ENCODE data around the gene MAP10. TPM values are rescaled to one million over a fixed set of nuclear protein-coding genes. Genes with fewer than 3 reads are reported as not detected.

MAP10 gene
- total RNA-seq, 2 experiments from 2014 or later = 0.99 to 1.2 TPM

- Histone ChIP-seq H3K27ac (ENCODE audit: low read depth in 1 of 2, low read length in 2 of 2) (no peak overlapping the region), H3K36me3 (ENCODE audit: insufficient read depth, low read length) (no peaks in the 10 kb centered on the region), H3K4me3 (ENCODE audit: low read length) (no peak overlapping the region), H3K27me3 (ENCODE audit: control insufficient read depth in 1 of 2, insufficient read depth in 2 of 2, low read length in 2 of 2) (no peaks in the 10 kb centered on the region), H3K9me3 (ENCODE audit: control insufficient read depth in 1 of 2, insufficient read depth in 1 of 2, low read length in 2 of 2) (no peaks in the 10 kb centered on the region), H3K4me1 (ENCODE audit: insufficient read depth, low read length) (peaks cover 10% of the 10 kb centered on the region)
- ChIA-PET CTCF (no interaction called here), POLR2A (no interaction called here)
- Mint-ChIP-seq H3K36me3 (ENCODE audit: low read depth) (no peaks in the 10 kb centered on the region), H3K4me1 (ENCODE audit: low read depth) (peaks cover 18% of the 10 kb centered on the region), H3K27me3 (peaks cover 6% of the 10 kb centered on the region), H3K9me3 (no peaks in the 10 kb centered on the region), H3K4me3 (no peak overlapping the region), H3K27ac (no peak overlapping the region)
- DNase-seq (no peak), ATAC-seq (ENCODE audit: poor library complexity) (no peak)
- intact Hi-C loops (cut with DNase I, micrococcal nuclease) = no loop called here
- no peak for TF ChIP-seq CTCF (IDR thresholded peaks at IDR 0.05)
These were observed 7.2 kb upstream of the MAP10 start for GRCh38 chr1:232797856-232798510.

- H3K4me1 ChIP-seq (ENCODE audit: insufficient read depth, low read length) = peaks cover under 1% of the 10 kb centered on the region
- intact Hi-C loops (cut with DNase I, micrococcal nuclease) = no loop called here
- H3K27me3 Mint-ChIP-seq = peaks cover 6% of the 10 kb centered on the region
- ATAC-seq (ENCODE audit: poor library complexity) = no peak
- peaks cover 9% of the 10 kb centered on the region for H3K4me1 Mint-ChIP-seq (ENCODE audit: low read depth)
- ChIA-PET POLR2A (no interaction called here), CTCF (no interaction called here)
- H3K36me3 ChIP-seq (ENCODE audit: insufficient read depth, low read length) = no peaks in the 10 kb centered on the region
- H3K27ac ChIP-seq (ENCODE audit: low read depth in 1 of 2, low read length in 2 of 2) = no peak overlapping the region
- no peak overlapping the region for H3K4me3 Mint-ChIP-seq
- H3K27ac Mint-ChIP-seq = no peak overlapping the region
- H3K4me3 ChIP-seq (ENCODE audit: low read length) = no peak overlapping the region
- DNase-seq = no peak
- H3K27me3 ChIP-seq (ENCODE audit: control insufficient read depth in 1 of 2, insufficient read depth in 2 of 2, low read length in 2 of 2) = no peaks in the 10 kb centered on the region
- no peak for TF ChIP-seq CTCF (IDR thresholded peaks at IDR 0.05)
- no peaks in the 10 kb centered on the region for H3K9me3 Mint-ChIP-seq
- no peaks in the 10 kb centered on the region for H3K9me3 ChIP-seq (ENCODE audit: control insufficient read depth in 1 of 2, insufficient read depth in 1 of 2, low read length in 2 of 2)
- H3K36me3 Mint-ChIP-seq (ENCODE audit: low read depth) = no peaks in the 10 kb centered on the region
These were observed 6.3 kb upstream of the MAP10 start for GRCh38 chr1:232798920-232799319.

- intact Hi-C loops (cut with DNase I, micrococcal nuclease) = loop anchor here (10.0 kb wide), 2 partner anchors 149 to 941 kb away; partner anchors contain the start of gene NTPCR (in 1 of the 2)
- CTCF ChIA-PET = no interaction called here
- no peak overlapping the region for H3K27ac ChIP-seq (ENCODE audit: low read depth in 1 of 2, low read length in 2 of 2)
- no peak for TF ChIP-seq CTCF (IDR thresholded peaks at IDR 0.05)
- H3K36me3 ChIP-seq (ENCODE audit: insufficient read depth, low read length) = no peaks in the 10 kb centered on the region
- ATAC-seq (ENCODE audit: poor library complexity) (no peak), DNase-seq (no peak)
- Mint-ChIP-seq H3K4me1 (ENCODE audit: low read depth) (peaks cover 32% of the 10 kb centered on the region), H3K36me3 (ENCODE audit: low read depth) (peaks cover 29% of the 10 kb centered on the region), H3K4me3 (peak overlapping the region; percentile 92), H3K9me3 (peaks cover 20% of the 10 kb centered on the region), H3K27me3 (no peaks in the 10 kb centered on the region), H3K27ac (peak overlapping the region; percentile 61)
- POLR2A ChIA-PET = interaction anchor here (1.2 to 2.3 kb wide), 2 partner anchors 12 to 98 kb away, joined by 3 to 6 read pairs; no protein-coding TSS in a partner anchor
- peaks cover 13% of the 10 kb centered on the region for H3K4me1 ChIP-seq (ENCODE audit: insufficient read depth, low read length)
- H3K27me3 ChIP-seq (ENCODE audit: control insufficient read depth in 1 of 2, insufficient read depth in 2 of 2, low read length in 2 of 2) = no peaks in the 10 kb centered on the region
- peak overlapping the region; percentile 80 for H3K4me3 ChIP-seq (ENCODE audit: low read length)
- peaks cover 4 to 12% of the 10 kb centered on the region in 2 experiments for H3K9me3 ChIP-seq (ENCODE audit: control insufficient read depth in 1 of 2, insufficient read depth in 1 of 2, low read length in 2 of 2)
These were observed 932 bp downstream of the MAP10 start for GRCh38 chr1:232806186-232806510.
